Measurements from ENCODE around the gene KATNAL2.
"Not testable (repeated sequence)": the region's sequence is repeated elsewhere in the genome, so short reads cannot be mapped to it uniquely, and the experiment has no call there.

Gene KATNAL2

DNA sequence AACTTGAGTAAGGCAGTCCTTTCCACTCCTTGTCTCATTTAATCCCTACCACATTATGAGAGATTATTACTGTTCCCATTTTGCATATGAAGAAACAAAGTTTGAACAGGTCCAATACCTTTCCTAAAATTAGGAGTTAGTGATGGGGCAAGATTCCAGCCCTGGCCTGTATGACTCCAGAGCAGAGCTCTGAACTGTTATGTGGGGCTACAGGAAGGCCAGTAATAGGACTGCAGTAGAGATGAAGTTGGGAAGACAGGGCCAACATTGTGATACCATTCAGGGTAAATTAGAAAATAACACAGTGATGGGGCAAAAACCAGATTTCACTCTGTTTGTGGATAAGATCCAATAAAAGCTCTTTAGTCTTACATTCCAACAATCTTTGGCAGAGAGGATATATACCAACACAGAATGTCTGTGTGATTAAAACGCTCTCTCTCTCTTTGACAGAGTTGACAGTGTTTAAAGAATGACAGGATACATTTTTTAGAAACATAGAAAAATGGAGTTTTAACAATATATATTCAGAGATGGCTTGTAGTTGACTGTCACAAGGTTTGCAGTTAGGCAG lies 22.7 kb downstream of the KATNAL2 start:
- DNase-seq, result no peak

GRCh38 chr18:46942646-46943045 lies 25.2 kb downstream of the KATNAL2 start:
- no peak for DNase-seq

GRCh38 chr18:46946656-46947282 lies 29.4 kb downstream of the KATNAL2 start:
- peak; percentile 88 for DNase-seq

DNA sequence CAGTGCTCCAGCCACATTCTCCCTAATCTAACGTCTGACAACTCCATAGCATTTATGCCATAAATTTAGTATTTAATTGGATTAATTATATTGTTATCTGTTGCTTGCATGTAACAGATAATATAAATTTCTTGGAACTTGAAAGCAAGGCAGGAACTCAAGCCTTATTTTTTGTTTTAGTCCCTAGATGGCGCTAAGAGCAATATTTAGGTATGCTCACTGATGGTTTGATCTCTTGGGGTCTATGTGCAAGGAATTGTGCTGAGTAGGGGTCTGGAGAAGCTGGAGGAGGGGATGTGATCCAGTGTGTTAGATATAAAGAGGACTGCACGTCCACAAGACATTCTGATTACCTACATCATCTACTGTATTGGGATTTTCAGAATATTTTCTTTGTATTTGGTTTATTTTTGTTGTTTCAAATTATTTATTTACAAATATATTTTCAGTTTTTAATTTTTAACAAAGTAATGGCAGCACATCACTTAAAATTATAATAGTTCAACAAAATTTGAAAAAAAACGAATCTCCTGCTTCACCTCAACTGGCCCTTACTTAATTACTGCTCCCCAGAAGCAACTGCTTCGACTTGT lies 32.8 kb downstream of the KATNAL2 start:
- peak; percentile 8 for DNase-seq

DNA sequence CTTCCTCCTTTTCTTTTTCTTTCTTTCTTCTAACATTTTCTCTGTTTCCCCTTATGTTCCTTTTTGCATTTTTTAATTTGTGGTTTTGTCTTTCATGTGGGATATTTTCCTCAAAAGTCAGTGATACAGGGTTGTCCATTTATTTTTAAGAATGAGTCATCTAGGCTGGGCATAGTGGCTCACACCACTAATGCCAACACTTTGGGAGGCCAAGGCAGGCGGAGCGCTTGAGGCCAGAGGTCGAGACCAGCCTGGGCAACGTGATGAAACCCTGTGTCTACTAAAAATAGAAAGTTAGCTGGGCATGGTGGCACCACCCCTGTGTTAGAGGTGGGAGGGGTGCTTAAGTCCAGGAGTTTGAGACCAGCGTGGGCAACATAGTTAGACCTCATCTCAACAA lies 35.8 kb downstream of the KATNAL2 start:
- DNase-seq, result no peak

DNA sequence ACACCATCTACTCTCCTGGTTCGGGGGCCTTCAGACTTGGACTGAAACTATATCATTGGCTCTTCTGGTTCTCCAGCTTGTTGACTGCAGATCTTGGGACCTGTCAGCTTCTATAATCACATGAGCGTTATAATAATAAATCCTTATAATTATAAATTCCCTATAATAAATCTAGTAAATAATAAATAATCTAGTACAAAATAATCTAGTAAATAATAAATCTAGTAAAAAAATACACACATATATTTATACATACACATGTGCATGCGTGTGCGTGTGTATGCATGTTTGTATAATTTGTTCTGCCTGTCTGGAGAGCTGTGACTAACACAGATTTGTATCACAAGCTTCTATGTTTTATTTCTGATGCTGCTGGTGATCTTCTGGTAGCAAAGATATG lies 40.8 kb downstream of the KATNAL2 start:
- no peak for DNase-seq

GRCh38 chr18:46963656-46964578 lies 46.5 kb downstream of the KATNAL2 start:
- DNase-seq, result not testable (repeated sequence)

GRCh38 chr18:46964579-46965293 lies 47.3 kb downstream of the KATNAL2 start:
- DNase-seq, result not testable (repeated sequence)

DNA sequence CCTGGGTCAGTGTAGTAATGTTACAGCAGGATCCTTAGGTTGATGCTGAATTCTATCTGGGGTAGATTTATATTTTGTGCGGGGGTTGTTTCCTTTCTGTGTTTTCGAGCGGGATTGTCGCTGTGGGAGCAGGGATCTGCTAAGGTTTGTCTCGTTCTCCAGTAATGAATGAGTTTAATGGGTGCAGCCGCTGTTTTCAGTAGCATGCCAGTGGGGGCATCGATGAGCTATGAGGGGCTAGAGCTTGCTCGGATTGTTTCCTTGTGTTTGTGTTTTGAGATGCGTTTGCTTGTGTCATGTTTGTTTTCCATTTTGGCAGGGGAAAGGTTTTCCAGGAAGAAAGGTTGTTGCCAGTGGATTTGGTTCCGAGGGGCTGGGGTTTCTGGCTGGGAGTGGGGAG lies 48.9 kb downstream of the KATNAL2 start:
- DNase-seq, result not testable (repeated sequence)

DNA sequence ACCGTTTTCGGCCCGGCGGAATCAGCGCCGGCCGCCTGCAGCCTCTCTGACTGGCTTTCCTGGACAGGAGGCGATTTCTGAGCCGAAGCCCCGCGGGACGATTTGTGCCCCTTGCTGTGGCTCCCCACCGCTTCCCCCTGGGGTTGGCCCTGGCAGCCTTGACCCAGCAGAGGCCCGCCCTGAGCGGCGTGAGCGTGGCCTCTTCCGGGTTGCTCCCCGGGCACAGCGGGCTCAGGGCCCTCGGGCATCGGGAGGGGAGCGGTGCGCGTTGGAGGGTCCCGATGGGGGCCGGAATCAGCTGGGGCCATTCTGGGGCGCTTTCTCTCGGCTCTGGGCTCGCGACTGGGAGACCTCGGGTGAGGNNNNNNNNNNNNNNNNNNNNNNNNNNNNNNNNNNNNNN lies 52.1 kb downstream of the KATNAL2 start:
- not testable (repeated sequence) for DNase-seq

GRCh38 chr18:47019870-47020269 lies 102.5 kb downstream of the KATNAL2 start:
- DNase-seq, result not testable (repeated sequence)

DNA sequence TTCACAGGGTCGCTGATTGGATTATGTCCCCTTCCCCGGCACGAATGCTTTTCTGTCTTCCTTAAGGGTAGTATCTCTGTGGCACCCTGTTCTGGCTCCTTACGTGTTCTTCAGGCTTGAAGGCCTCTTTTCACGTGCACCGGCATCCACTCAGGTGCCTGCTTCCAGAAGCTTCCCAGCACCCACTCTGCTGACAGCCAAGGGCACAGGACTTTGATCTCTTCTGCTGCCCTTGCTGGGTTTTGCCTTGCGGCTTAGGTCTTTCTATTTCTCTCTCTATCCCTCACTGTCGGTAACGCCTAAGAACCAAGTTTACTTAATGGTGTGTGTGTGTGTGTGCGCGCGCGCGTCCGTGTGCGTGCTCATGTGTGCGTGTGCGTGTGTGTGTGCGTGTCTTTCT lies 103.4 kb downstream of the KATNAL2 start:
- not testable (repeated sequence) for DNase-seq

DNA sequence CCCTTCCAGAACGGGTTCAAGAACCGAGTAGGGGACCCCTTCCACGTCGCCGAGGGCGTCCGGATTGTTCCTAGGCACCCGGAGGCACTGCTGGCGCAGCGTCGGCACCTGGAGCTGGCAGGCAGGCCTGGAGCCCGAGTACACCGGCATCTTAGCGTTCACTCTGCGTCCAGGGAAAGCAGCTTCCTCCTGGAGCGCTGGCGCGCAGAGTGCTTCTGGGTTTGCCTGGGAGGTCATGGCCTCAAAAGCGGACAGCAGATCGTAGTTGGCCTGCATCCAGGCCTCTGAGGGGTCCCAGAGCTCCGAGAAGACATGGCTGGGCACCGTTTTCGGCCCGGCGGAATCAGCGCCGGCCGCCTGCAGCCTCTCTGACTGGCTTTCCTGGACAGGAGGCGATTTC lies 105.4 kb downstream of the KATNAL2 start:
- not testable (repeated sequence) for DNase-seq

GRCh38 chr18:47023769-47024465 lies 106.5 kb downstream of the KATNAL2 start:
- not testable (repeated sequence) for DNase-seq

DNA sequence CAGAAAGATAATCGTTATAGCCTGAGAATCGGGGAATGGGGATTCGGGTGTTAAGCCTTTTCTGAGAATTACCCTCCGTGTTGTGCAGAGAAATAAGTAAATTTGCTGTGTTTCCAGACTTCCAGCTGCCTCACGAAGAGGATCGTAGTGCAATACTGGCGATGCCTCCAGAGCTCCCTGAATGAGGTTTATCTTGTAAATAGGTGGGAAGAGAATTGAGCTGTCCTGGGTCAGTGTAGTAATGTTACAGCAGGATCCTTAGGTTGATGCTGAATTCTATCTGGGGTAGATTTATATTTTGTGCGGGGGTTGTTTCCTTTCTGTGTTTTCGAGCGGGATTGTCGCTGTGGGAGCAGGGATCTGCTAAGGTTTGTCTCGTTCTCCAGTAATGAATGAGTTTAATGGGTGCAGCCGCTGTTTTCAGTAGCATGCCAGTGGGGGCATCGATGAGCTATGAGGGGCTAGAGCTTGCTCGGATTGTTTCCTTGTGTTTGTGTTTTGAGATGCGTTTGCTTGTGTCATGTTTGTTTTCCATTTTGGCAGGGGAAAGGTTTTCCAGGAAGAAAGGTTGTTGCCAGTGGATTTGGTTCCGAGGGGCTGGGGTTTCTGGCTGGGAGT lies 108.3 kb downstream of the KATNAL2 start:
- not testable (repeated sequence) for DNase-seq

DNA sequence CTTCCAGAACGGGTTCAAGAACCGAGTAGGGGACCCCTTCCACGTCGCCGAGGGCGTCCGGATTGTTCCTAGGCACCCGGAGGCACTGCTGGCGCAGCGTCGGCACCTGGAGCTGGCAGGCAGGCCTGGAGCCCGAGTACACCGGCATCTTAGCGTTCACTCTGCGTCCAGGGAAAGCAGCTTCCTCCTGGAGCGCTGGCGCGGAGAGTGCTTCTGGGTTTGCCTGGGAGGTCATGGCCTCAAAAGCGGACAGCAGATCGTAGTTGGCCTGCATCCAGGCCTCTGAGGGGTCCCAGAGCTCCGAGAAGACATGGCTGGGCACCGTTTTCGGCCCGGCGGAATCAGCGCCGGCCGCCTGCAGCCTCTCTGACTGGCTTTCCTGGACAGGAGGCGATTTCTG lies 111.3 kb downstream of the KATNAL2 start:
- not testable (repeated sequence) for DNase-seq

GRCh38 chr18:47029684-47030353 lies 112.4 kb downstream of the KATNAL2 start:
- not testable (repeated sequence) for DNase-seq

GRCh38 chr18:47030887-47031286 lies 113.5 kb downstream of the KATNAL2 start:
- DNase-seq, result not testable (repeated sequence)

GRCh38 chr18:47032945-47033344 lies 115.5 kb downstream of the KATNAL2 start:
- no peak for DNase-seq

- not testable (repeated sequence) for DNase-seq
These were observed 117.2 kb downstream of the KATNAL2 start for GRCh38 chr18:47034591-47034990.

DNA sequence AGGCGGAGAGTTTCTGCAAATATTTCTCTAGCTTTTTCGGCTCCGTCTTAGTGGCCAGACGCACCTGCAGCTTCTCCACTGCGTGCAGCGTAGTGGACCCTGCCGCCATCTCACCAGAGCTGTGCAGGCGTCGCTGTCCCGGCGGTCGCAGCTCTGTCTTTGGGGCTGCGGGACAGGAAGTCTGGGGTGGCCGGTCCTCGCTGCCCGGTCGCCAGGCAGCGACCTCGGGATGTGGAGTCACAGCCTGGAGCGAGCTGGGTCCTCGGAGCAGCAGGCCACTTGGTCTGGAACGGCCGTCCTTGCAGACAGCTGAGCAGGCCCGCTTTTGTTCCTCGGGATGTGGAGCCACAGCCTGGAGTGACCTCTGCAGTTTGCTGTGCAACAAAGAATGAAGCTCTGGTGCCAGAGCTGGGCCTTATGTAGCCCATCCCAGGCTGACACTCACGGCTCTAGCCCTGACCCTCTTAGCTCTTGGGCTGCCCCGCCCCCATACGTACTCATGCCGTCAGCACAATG lies 117.8 kb downstream of the KATNAL2 start, which contains the start of gene ELOA2:
TSS of gene ELOA2 (minus strand) at position 466 of the 516 bp plus-strand sequence. CDS start at position 109, 357 bp downstream.
- DNase-seq, result no peak

All from NCI-H510A treated with DMSO at 0.1 percent for 48 hours (cell line).